HG03432 (cell line): Measurements from ENCODE around the gene CRYL1.

ENCODE experiments used
- ATAC-seq: cut with Tn5 transposase; IDR thresholded peaks from one replicate; pipeline ENCODE4 v1.9.1; 2021; ENCODE audit warnings: mild to moderate bottlenecking, moderate library complexity; ENCODE audit not compliant: unreplicated experiment

CRYL1 gene

GRCh38 chr13:20387006-20387405 is 138.7 kb downstream of the CRYL1 start:
- ATAC-seq: no peak

DNA sequence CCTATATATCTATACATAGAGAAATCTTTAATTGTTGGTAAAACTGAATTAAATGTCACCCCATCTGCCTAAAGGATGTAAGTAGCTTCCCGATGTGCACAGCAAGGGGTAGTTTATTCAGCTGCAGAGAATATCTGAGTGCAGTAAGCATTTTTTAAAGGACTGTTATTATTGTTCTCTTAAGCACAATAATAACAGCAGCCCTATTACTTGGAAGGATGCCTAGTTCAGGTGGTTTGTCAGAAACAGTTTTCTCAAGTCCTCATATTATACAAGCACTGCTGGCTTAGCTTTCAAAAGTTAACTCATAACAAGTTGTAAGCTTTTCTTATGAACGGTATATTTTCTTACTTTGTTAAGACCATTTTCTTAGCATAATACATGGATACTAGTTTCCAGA is 142.6 kb downstream of the CRYL1 start:
- no peak for ATAC-seq

- no peak for ATAC-seq
Measured at GRCh38 chr13:20381401-20381800, 144.3 kb downstream of the CRYL1 start.

- ATAC-seq: no peak
Measured at GRCh38 chr13:20378721-20379120, 146.9 kb downstream of the CRYL1 start.

- ATAC-seq: no peak
Measured at GRCh38 chr13:20377720-20378119, 147.9 kb downstream of the CRYL1 start.

- no peak for ATAC-seq
Measured at GRCh38 chr13:20375871-20376270, 149.8 kb downstream of the CRYL1 start.

GRCh38 chr13:20373861-20374260 is 151.8 kb downstream of the CRYL1 start:
- no peak for ATAC-seq

DNA sequence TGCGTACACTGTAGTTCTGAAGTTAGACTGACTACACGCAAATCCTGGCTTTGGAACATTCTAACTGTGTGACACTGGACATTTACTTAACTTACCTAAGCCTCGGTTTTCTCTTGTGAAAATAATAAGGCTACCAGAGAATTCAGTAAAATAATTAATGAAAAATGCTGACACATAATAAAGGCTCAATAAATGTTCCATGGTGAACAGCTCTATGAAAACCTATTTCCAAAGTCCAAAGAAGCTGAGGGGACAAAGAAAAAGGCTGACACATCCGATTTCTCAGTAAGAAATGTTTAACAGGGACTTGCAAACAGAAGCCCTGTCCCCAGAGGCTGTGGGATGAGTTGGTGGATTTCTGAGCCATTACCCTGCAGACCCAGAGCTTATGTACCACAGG is 153.8 kb downstream of the CRYL1 start:
- ATAC-seq: no peak

DNA sequence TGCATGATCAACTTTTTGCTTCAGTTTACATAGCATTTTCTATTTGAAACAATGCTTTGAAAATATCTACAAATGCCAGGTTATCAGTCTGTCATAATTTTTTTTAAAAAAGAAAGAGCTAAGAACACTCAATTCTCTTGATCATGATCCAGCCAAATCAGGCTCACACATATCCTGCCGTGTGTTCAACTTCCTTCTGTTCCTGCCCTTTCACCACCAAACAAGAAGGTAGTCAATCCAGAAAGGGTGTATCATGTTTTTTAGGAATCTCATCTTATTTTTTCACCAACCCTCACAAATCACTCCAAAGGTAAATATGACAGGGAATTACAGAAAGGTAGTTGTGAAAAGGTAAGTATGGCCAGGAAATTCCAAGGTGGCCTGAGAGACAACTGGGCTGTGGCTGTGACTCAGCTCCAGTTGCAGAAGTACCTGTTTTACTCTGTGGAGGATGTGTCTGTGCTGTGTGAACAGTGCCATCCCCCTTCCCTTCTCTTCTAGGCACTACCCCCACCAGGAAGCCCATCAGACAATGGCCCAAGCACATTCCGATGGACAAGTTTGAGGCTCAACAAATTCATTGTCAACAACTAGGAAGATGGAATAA is 154.7 kb downstream of the CRYL1 start:
- ATAC-seq: no peak

DNA sequence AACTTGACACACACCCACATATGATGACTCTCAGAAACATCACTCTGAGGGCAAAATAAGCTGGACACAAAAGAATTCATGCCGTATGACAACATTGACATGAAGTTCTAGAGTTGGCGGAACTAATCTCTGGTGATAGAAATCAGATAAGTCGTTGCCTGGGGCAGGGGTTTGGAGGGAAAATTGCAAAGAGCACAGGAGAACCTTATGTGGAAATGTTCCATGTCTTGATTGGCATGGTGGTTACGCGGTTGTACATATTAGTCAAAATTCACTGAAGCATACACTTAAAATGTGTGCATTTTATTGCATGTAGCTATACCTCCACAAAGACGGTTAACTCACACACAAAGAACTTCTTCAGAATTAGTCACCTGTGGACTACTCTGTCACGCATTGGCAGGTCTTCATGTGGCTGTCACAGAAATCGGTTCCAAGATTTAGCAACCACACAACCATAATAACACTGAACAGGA is 155.7 kb downstream of the CRYL1 start:
- peak; percentile 76 for ATAC-seq

DNA sequence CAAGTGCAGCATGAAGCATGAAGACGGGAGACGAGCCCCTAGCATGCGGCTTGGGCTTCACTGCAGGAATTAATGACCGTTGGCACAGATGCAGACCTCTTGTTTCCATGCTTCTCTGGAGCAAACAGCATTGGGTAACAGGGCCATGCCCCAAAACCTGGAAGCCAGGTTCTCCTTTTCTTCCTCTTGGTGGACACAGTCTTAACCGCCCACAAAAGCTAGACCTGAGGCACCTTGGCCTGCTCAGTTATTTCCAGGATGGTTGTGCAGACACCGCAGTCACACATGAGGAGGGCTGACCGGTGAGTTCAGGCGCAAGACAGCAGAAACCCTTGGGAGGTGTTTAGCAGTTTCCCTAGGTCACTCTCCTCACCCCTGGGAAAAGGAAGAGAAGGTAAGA is 159.6 kb downstream of the CRYL1 start:
- ATAC-seq: no peak

- no peak for ATAC-seq
Measured at GRCh38 chr13:20363603-20364002, 162.1 kb downstream of the CRYL1 start.

- ATAC-seq: no peak
Measured at GRCh38 chr13:20363172-20363571, 162.5 kb downstream of the CRYL1 start.

DNA sequence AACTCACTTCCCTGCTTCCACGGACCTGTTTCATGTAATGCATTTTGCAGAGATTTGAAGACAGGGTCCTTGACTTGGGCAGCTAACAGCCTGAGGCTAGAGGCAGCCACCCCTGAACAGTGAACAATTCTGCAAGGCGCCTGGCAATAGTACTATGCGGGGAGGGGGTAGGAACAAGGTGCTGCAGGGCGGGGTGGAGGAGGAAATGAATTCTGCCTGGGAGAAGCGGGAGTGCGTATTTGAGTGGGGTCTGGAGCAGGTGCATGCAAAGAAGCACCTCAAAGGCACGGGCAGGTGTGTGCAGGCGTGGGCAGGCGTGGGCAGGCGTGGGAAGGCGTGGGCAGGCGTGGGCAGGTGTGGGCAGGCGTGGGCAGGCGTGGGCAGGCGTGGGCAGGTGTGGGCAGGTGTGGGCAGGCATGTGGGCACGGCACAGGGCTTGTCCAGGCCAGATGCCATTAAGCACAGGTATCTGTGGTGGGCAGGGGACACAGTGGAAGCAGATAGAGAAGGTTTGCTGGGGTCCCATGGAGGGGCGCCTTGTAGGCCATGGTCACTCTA is 163.1 kb downstream of the CRYL1 start:
- no peak for ATAC-seq

DNA sequence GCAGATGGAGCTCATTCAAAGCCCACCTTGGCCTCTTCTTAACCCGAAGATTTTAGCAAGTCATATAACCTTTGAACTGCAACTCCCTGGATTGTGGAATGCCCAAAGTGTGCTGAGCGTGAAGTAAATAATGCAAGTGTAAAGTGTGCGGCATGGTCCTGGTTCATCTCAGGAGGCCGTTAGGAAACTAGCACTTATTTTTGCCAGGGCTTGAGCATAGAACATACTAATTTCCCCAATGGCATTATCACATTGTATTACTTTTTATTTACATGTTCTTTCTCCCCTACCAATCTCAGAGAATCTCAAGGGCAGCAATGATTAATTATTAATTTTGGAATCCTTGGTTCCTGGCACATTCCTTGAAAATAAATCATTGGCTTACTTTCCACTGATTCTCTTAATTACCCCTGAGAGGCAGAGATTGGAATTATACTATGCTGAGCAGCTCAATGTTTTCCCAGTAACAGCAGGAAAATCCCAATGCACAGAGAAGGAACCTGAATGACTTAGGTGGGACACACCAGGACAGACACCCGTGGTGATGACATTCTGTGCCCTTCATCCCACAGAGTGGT is 164.7 kb downstream of the CRYL1 start:
- ATAC-seq: no peak

DNA sequence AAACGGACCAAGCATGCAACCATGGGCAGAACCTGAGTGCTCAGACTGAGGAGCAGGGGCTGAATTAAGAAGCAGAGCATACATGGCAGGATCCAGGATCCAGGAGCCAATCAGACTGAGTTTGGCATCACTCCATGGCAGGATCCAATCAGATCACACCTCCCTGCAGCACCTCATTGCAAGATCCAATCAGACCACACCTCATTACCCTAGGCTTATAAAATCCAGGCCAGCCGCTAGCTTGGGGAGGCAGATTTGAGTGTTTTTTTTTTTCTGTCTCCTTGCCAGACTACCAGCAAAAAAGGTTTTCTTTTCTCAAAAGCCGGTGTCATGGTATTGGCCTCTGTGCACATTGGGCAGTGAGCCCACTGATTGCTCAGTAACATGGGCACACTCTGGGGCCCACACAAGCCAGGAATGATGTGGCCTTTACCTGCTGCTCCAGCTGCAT is 165.6 kb downstream of the CRYL1 start:
- no peak for ATAC-seq

- ATAC-seq: no peak
Measured at GRCh38 chr13:20359335-20359734, 166.3 kb downstream of the CRYL1 start.

GRCh38 chr13:20358022-20358421 is 167.6 kb downstream of the CRYL1 start:
- ATAC-seq: no peak

- ATAC-seq: no peak
Measured at GRCh38 chr13:20356444-20356843, 169.2 kb downstream of the CRYL1 start.

- ATAC-seq: no peak
Measured at GRCh38 chr13:20354722-20355121, 170.9 kb downstream of the CRYL1 start.

GRCh38 chr13:20353973-20354372 is 171.7 kb downstream of the CRYL1 start:
- ATAC-seq: no peak
